DLD1 (cell line): ENCODE data around the gene GTF3C1.
"Not testable (repeated sequence)": the region's sequence is repeated elsewhere in the genome, so short reads cannot be mapped to it uniquely, and the experiment has no call there.

Experiments used
- in situ Hi-C: cut with HindIII; loops from 2 replicates; pipeline ENCODE4 v1.10.0; 2017; ENCODE audit warnings: low sequenced_read_pairs

Gene GTF3C1

DNA sequence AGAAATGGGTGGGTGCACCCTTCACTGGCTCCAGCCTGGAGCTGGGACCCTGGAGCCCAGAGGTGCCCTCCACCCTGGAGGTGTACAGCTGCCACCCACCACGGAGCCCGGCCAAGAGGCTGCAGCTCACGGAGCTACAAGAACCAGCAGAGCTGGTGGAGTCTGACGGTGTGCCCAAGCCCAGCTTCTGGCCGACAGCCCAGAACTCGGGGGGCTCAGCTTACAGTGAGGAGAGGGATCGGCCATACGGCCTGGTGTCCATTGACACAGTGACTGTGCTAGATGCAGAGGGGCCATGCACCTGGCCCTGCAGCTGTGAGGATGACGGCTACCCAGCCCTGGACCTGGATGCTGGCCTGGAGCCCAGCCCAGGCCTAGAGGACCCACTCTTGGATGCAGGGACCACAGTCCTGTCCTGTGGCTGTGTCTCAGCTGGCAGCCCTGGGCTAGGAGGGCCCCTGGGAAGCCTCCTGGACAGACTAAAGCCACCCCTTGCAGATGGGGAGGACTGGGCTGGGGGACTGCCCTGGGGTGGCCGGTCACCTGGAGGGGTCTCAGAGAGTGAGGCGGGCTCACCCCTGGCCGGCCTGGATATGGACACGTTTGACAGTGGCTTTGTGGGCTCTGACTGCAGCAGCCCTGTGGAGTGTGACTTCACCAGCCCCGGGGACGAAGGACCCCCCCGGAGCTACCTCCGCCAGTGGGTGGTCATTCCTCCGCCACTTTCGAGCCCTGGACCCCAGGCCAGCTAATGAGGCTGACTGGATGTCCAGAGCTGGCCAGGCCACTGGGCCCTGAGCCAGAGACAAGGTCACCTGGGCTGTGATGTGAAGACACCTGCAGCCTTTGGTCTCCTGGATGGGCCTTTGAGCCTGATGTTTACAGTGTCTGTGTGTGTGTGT is 100.9 kb downstream of the GTF3C1 start:
- in situ Hi-C loops, result no loop called here

DNA sequence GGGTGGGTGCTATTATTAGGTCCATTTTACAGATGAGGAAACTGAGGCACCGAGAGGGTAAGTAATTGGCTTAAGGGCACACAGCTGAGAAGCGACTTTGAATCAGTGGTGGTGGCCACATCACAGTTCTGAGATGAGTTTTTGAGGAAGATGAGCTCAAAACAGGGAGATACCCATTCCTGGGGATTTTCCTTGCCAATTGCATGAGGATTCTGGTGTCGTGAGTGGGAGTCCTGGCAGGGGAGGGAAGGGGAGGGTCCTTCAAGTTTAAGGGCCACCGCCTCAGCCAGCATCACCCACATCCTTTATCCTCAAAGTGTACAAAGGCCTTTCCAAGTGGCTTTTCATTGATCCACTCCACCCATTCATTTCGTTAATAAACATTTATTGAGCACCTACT is 102.4 kb downstream of the GTF3C1 start:
- in situ Hi-C loops, result no loop called here

- in situ Hi-C loops, result no loop called here
Measured at GRCh38 chr16:27446721-27447120, 103.0 kb downstream of the GTF3C1 start.

- in situ Hi-C loops, result no loop called here
Measured at GRCh38 chr16:27445502-27446175, 104.1 kb downstream of the GTF3C1 start.

- in situ Hi-C loops, result no loop called here
Measured at GRCh38 chr16:27444470-27444869, 105.2 kb downstream of the GTF3C1 start.

DNA sequence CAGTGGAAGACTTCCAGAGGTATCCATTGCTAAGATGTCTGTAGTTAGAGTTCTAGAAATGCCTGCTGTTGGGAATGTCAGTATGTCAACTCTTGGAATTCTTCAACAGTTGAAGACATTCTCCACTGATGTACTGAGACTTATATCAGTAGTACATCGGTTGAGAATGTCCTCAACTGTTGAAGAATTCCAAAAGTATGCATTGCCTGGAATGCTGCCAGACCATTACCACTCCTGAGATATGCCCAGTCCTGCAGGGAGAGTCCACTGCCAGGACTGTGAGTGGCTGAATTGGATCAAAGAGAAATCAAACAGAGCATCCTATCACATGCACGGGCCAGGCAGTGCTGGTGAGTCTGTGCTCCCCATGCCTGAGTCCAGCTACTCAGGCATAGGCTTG is 105.7 kb downstream of the GTF3C1 start:
- in situ Hi-C loops, result no loop called here

- in situ Hi-C loops, result no loop called here
Measured at GRCh38 chr16:27441998-27442397, 107.7 kb downstream of the GTF3C1 start.

GRCh38 chr16:27441276-27441675 is 108.4 kb downstream of the GTF3C1 start:
- in situ Hi-C loops, result no loop called here

- in situ Hi-C loops, result no loop called here
Measured at GRCh38 chr16:27439271-27440018, 110.3 kb downstream of the GTF3C1 start.

DNA sequence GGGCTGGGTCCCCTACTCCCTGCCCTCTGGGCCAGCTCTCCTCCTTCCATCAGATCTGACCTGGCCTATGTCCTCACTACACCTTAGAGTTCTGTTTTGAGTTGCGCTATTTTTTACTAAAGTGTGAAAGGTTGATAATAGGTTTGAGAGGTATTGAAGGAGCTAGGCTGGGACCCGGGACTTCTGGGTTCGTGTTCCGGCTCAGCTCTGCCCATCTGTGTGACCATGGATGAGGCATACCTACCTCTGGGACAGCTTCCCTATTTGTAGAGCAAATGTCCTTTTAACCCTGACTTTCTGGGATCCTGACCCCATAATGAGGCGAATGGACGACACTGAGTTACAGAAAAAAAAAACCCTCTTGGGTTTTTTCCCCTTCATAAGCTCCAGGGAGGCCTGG is 111.8 kb downstream of the GTF3C1 start:
- in situ Hi-C loops, result no loop called here

DNA sequence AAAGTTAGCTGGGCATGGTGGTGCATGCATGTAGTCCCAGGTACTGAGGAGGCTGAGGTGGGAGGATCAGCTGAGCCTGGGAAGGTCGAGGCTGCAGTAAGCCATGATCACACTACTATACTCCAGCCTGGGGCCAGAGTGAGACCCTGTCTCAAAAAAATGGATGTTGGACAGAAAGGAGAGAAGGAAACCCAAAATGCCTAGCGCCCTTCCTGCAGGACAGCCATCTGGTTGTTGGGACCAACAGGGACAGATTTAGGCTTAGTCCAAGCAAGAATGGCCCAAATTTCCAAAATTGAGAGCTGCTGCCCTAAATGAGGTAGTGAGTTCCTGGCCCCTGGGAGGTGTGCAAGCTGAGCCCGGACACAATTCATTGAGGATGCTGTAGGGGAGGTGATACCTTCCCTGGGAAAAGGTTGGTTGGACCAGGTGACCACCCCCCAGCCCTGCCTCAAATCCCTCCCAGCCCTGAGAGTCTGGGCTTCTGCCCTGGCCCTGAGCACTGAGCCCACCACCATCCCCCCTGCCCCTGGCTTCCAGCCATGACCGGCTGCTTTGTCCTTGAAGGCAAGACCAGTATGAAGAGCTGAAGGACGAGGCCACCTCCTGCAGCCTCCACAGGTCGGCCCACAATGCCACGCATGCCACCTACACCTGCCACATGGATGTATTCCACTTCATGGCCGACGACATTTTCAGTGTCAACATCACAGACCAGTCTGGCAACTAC is 112.6 kb downstream of the GTF3C1 start:
- in situ Hi-C loops, result no loop called here

- in situ Hi-C loops, result no loop called here
Measured at GRCh38 chr16:27436065-27436464, 113.6 kb downstream of the GTF3C1 start.

DNA sequence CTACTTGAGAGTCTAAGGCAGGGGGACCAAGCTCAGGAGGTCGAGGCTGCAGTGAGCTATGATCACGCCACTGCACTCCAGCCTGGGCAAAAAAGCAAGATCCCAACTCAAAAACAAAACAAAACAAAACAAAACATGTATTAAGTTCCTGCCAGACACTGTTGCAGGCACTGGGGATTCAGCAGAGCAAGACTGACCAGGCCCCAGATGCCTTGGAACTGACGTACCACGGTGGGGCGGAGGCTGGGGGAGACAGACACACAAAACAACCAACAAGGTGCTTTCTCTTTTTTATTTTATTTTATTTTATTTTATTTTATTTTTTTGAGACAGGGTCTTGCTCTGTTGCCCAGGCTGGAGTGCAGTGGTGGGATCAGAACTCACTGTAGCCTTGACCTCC is 114.6 kb downstream of the GTF3C1 start:
- in situ Hi-C loops, result not testable (repeated sequence)

DNA sequence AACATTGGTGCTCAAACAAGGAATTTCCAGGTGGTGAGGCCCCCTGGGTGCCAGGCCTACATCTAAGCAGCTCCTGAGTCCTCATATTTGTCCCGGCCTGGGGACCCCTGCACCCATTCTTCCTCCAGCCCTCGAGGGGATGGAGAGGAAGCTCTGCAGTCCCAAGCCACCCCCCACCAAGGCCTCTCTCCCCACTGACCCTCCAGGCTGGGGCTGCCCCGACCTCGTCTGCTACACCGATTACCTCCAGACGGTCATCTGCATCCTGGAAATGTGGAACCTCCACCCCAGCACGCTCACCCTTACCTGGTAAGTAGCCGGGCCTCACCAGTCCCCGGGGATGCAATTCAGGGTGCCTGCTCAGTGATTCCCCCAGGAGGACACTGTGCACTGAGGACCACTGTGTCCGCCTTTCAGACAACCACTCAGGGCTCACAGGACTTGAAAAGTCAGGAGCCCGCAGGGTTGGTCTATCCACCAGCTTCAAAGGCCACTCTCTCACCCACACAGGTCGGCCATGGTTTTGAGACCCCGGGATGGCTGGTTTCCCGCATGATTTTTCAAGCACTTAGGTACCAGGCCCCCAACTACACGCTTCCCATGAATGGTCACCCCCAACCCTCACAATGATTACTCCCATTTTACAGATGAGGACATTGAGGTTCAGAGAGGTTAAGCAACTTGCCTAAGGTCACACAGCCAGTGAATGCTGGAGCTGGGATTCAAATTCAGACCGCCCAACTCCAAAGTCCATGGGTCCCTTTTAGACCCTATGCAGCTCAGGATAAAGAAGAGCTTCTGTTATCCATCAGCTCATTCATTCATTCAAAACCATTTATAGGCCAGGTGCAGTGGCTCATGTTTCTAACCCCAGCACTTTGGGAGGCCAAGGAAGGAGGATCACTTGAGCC is 115.3 kb downstream of the GTF3C1 start:
- in situ Hi-C loops, result no loop called here

DNA sequence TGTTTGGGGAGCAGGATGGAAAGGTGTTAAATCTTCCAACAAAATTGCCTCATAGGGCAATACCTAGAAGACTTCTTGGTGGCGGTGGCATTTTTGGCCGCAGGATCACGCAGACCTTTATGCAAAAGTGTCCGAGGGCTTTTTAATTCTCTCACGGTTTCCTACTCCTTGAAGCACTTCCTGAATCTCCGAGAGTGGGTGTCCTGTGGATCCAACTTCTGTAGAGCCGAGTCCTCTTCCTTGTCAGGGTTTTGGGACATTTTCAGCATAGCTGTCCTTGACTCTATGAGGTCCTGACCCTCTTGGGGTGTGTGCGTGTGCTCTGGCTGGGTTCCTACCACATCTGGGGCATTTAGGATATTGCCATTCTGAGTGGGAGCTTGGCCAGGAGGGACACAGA is 116.1 kb downstream of the GTF3C1 start:
- in situ Hi-C loops, result no loop called here

DNA sequence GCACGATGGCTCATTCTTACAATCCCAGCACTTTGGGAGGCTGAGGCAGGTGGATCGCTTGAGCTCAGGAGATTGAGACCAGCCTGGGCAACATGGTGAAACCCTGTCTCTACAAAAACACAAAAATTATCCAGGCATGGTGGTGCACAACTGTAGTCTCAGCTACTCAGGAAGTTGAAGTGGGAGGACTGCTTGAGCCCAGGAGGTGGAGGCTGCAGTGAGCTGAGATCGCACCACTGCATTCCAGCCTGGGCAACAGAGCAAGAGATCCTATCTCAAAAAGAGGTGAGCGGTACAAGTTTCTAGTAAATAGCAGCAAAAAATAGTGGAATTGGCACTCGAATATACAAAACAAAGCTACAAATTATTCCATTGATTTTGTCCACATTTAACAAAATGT is 116.5 kb downstream of the GTF3C1 start:
- in situ Hi-C loops, result not testable (repeated sequence)

- in situ Hi-C loops, result no loop called here
Measured at GRCh38 chr16:27432558-27432957, 117.2 kb downstream of the GTF3C1 start.

GRCh38 chr16:27431773-27432532 is 117.8 kb downstream of the GTF3C1 start:
- in situ Hi-C loops, result no loop called here

GRCh38 chr16:27430923-27431484 is 118.7 kb downstream of the GTF3C1 start:
- in situ Hi-C loops, result no loop called here
